Middle frontal gyrus (tissue), 1 donor: ENCODE data around the gene LTB4R.

Experiments
- DNase-seq: peaks from one replicate; pipeline ENCODE4 v3.0.0-alpha.2; 2015; ENCODE audit warnings: low spot score; ENCODE audit errors: extremely low spot score

LTB4R gene

GRCh38 chr14:24310646-24311604 lies at the start of gene LTB4R:
LTB4R (plus strand) TSS chr14:24311502; CDS start chr14:24315652, 4,150 bp downstream.
- peak; percentile 31 for DNase-seq

GRCh38 chr14:24261969-24262327 lies 49.4 kb upstream of the LTB4R start:
- DNase-seq: no peak

- DNase-seq: no peak
These were observed 48.2 kb upstream of the LTB4R start, which contains the start of gene TGM1 for GRCh38 chr14:24262821-24263733. TGM1 (minus strand) TSS chr14:24263177; CDS start chr14:24262352, 825 bp downstream.

- DNase-seq: no peak
These were observed 47.5 kb upstream of the LTB4R start for GRCh38 chr14:24263848-24264247.

GRCh38 chr14:24264298-24264697 lies 47.0 kb upstream of the LTB4R start:
- no peak for DNase-seq

GRCh38 chr14:24266344-24267244 lies 44.7 kb upstream of the LTB4R start:
- DNase-seq: no peak

- no peak for DNase-seq
These were observed 43.8 kb upstream of the LTB4R start for GRCh38 chr14:24267516-24267915.

- DNase-seq: no peak
These were observed 43.1 kb upstream of the LTB4R start for GRCh38 chr14:24268225-24268624.

GRCh38 chr14:24269368-24269767 lies 41.9 kb upstream of the LTB4R start:
- DNase-seq: no peak

- DNase-seq: no peak
These were observed 41.3 kb upstream of the LTB4R start for GRCh38 chr14:24269910-24270536.

GRCh38 chr14:24270537-24271133 lies 40.7 kb upstream of the LTB4R start:
- no peak for DNase-seq

GRCh38 chr14:24271134-24271833 lies 40.0 kb upstream of the LTB4R start, which contains the start of gene RABGGTA:
RABGGTA (minus strand) TSS chr14:24271597; CDS start chr14:24271115, 482 bp downstream.
- peak; percentile 76 for DNase-seq

- DNase-seq: no peak
These were observed 39.5 kb upstream of the LTB4R start for GRCh38 chr14:24271834-24272263.

- DNase-seq: no peak
These were observed 38.8 kb upstream of the LTB4R start for GRCh38 chr14:24272467-24272866.

- DNase-seq: no peak
These were observed 37.8 kb upstream of the LTB4R start for GRCh38 chr14:24273422-24273998.

- no peak for DNase-seq
These were observed 37.2 kb upstream of the LTB4R start for GRCh38 chr14:24274101-24274543.

GRCh38 chr14:24277071-24277470 lies 34.2 kb upstream of the LTB4R start:
- DNase-seq: no peak

- DNase-seq: no peak
These were observed 33.5 kb upstream of the LTB4R start for GRCh38 chr14:24277606-24278321.
